Liver (tissue), 3 donors: ENCODE measurements around the gene TOMM70.

ENCODE experiments used
- JUND ChIP-seq, 2 donors: IDR thresholded peaks; 2 replicates each; pipeline ENCODE4 v1.6.1; 2016; ENCODE audit warnings: antibody characterized with exemption in 2 of 2
- ZBTB33 ChIP-seq: IDR thresholded peaks from 2 replicates; pipeline ENCODE4 v1.6.1; 2016; ENCODE audit warnings: antibody characterized with exemption
- TF ChIP-seq, protein P1 (sequence below): fragments of 150-350 bp; IDR thresholded peaks from 2 replicates; pipeline ENCODE4 v1.5.1; 2017; ENCODE audit warnings: improper control_type of control experiment, low read depth, low read length; ENCODE audit not compliant: missing input control
- donor health status: healthy.
- donor health status: healthy.

DNA sequence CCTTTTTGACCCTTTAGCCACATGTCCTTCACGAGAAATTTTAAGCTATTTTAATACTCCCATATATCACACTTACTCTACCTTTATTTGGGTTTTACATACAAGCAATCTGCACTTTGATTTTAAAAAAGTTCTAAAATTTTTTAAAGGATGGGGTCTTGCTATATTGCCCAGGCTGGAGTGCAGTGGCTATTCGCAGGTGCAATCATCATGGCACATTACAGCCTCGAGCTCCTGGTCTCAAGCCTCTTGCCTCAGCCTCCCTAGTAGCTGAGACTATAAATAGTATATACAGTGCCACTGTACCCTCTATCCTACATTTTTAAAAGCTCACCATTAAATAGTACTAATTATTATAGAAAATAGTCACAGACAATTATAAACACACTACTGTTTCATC is 36.5 kb downstream of the TOMM70 start:
- TF ChIP-seq ZBTB33: no peak
- TF ChIP-seq JUND (IDR thresholded peaks at IDR 0.05): no peak
- TF ChIP-seq, protein P1, sequence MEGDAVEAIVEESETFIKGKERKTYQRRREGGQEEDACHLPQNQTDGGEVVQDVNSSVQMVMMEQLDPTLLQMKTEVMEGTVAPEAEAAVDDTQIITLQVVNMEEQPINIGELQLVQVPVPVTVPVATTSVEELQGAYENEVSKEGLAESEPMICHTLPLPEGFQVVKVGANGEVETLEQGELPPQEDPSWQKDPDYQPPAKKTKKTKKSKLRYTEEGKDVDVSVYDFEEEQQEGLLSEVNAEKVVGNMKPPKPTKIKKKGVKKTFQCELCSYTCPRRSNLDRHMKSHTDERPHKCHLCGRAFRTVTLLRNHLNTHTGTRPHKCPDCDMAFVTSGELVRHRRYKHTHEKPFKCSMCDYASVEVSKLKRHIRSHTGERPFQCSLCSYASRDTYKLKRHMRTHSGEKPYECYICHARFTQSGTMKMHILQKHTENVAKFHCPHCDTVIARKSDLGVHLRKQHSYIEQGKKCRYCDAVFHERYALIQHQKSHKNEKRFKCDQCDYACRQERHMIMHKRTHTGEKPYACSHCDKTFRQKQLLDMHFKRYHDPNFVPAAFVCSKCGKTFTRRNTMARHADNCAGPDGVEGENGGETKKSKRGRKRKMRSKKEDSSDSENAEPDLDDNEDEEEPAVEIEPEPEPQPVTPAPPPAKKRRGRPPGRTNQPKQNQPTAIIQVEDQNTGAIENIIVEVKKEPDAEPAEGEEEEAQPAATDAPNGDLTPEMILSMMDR: no peak
